Natural killer cell (primary cell): Measurements from ENCODE around the gene BBLN. TPM values are rescaled to one million over a fixed set of nuclear protein-coding genes. Genes with fewer than 3 reads are reported as not detected.

Experiments
- ATAC-seq, 3 donors: fragments of 150-1000 bp in 2 of 3; fragments of 200-7000 bp in 1 of 3; cut with Tn5 transposase; 1 replicate in 1 of 3; 2 replicates in 2 of 3; pipeline ENCODE4 v1.10.0; 2021; ENCODE audit warnings: mild to moderate bottlenecking in 2 of 3, moderate library complexity in 2 of 3
- DNase-seq, 2 donors: peaks; one replicate each; pipeline versions ENCODE4 v3.0.0 to v3.0.0-alpha.2; 2013 to 2021; ENCODE audit warnings: mixed read lengths in 1 of 2
- H3K27ac ChIP-seq: one replicate; pipeline ENCODE4 v1.5.1; 2013; ENCODE audit warnings: mild to moderate bottlenecking, low read length
- H3K27me3 ChIP-seq: one replicate; pipeline ENCODE4 v1.6.1; 2013; ENCODE audit warnings: low read length; ENCODE audit not compliant: control insufficient read depth, insufficient read depth
- H3K36me3 ChIP-seq: one replicate; pipeline ENCODE4 v1.6.1; 2013; ENCODE audit warnings: low read length; ENCODE audit not compliant: control insufficient read depth, insufficient read depth
- H3K4me1 ChIP-seq: one replicate; pipeline ENCODE4 v1.6.1; 2013; ENCODE audit warnings: low read length; ENCODE audit not compliant: control insufficient read depth, insufficient read depth
- H3K4me3 ChIP-seq: one replicate; pipeline ENCODE4 v1.5.1; 2013; ENCODE audit warnings: low read length
- H3K9me3 ChIP-seq: one replicate; pipeline ENCODE4 v1.6.1; 2013; ENCODE audit warnings: low read length; ENCODE audit not compliant: control insufficient read depth, insufficient read depth
- H3K27ac Mint-ChIP-seq, 2 donors: one replicate each; pipeline ENCODE4 v1.8.0; 2022; ENCODE audit warnings: mild to moderate bottlenecking in 2 of 2, mixed read lengths in 2 of 2, moderate library complexity in 1 of 2
- H3K27me3 Mint-ChIP-seq, 2 donors: one replicate each; pipeline ENCODE4 v1.8.0; 2022; ENCODE audit warnings: low read depth in 2 of 2, mixed read lengths in 2 of 2
- H3K36me3 Mint-ChIP-seq: one replicate; pipeline ENCODE4 v1.8.0; 2022; ENCODE audit warnings: mixed read lengths
- H3K4me1 Mint-ChIP-seq, 2 donors: one replicate each; pipeline ENCODE4 v1.8.0; 2022; ENCODE audit warnings: mixed read lengths in 2 of 2
- H3K4me3 Mint-ChIP-seq: one replicate; pipeline ENCODE4 v1.8.0; 2022; ENCODE audit warnings: mild to moderate bottlenecking, moderate library complexity, mixed read lengths
- H3K9me3 Mint-ChIP-seq, 2 donors: one replicate each; pipeline ENCODE4 v1.8.0; 2022; ENCODE audit warnings: mixed read lengths in 2 of 2
- WGBS: methylation state at CpG from one replicate; pipeline ENCODE4 v1.1.7; 2013; ENCODE audit warnings: missing lambda C conversion rate; ENCODE audit not compliant: insufficient coverage; 5-methylcytosine and 5-hydroxymethylcytosine counted together
- intact Hi-C: fragments of 100-400 bp; cut with micrococcal nuclease; formaldehyde crosslinking; loops from one replicate; pipeline ENCODE4 v1.14.2; 2022
- total RNA-seq, 4 donors: library from RNA; stranded (reverse); fragments of 120-200 nt in 1 of 4; gene quantifications; one replicate each; pipeline versions ENCODE4 v1.2.3 to v1.2.4, GENCODE V29; 2013 to 2022
- TF ChIP-seq, protein P1 (sequence below): fragments of 200-600 bp; IDR thresholded peaks from one replicate; pipeline ENCODE4 v1.8.0; 2022; ENCODE audit warnings: antibody characterized with exemption

BBLN gene
- total RNA-seq, 3 donors from 2014 or later (not counting 1 experiment from before 2014, with no cell fraction given): 61.8 to 74.0 (median 69.3) TPM

GRCh38 chr9:128204858-128205257, 44.8 kb downstream of the BBLN start:
- H3K4me3 ChIP-seq: no peak overlapping the region
- Mint-ChIP-seq H3K9me3 (no peaks in the 10 kb centered on the region), H3K27me3 (peaks cover 21 to 28% of the 10 kb centered on the region in 2 donors), H3K36me3 (no peaks in the 10 kb centered on the region), H3K27ac (no peak overlapping the region), H3K4me3 (no peak overlapping the region), H3K4me1 (peaks cover 5 to 8% of the 10 kb centered on the region in 2 donors)
- no peak overlapping the region for H3K27ac ChIP-seq
- H3K4me1 ChIP-seq: peaks cover 13% of the 10 kb centered on the region
- DNase-seq: no peak
- TF ChIP-seq, protein P1, sequence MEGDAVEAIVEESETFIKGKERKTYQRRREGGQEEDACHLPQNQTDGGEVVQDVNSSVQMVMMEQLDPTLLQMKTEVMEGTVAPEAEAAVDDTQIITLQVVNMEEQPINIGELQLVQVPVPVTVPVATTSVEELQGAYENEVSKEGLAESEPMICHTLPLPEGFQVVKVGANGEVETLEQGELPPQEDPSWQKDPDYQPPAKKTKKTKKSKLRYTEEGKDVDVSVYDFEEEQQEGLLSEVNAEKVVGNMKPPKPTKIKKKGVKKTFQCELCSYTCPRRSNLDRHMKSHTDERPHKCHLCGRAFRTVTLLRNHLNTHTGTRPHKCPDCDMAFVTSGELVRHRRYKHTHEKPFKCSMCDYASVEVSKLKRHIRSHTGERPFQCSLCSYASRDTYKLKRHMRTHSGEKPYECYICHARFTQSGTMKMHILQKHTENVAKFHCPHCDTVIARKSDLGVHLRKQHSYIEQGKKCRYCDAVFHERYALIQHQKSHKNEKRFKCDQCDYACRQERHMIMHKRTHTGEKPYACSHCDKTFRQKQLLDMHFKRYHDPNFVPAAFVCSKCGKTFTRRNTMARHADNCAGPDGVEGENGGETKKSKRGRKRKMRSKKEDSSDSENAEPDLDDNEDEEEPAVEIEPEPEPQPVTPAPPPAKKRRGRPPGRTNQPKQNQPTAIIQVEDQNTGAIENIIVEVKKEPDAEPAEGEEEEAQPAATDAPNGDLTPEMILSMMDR: no peak
- intact Hi-C loops: no loop called here
- 92% methylated on average over 7 of the region's 7 CpGs for WGBS
- peaks cover 13% of the 10 kb centered on the region for H3K27me3 ChIP-seq
- no peaks in the 10 kb centered on the region for H3K9me3 ChIP-seq
- no peak for ATAC-seq
- H3K36me3 ChIP-seq: no peaks in the 10 kb centered on the region

DNA sequence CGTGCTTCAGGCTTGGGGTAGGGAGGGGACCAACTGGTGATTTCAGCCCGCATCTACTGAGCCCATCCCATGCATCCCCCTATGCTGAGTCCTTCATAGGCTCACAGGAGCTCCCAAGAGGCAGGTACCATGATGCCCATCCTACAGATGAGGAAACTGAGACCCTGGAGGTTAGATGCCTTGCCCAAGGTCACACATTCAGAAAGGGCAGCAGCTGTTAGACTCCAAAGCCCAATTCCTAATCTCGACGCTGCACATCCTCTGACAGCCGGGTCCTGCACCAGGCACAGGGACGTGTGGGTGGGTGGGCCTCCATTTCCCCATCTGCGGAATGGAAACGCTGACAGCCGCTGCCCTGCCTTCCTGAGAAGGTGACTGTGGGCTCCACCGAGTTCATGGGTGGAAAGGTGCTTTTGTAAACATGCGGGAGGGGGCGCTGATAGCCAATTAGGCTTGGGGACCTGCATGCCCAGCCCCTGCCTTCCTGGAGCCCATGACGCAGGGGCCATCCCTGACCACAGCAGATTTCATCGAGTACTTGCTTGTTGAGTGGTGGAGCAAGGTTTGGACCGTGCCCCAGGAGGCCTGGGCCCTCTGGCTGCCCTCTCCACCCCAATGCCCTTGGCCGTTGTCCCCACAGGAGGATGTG, 45.4 kb downstream of the BBLN start:
- intact Hi-C loops: no loop called here
- TF ChIP-seq, protein P1: no peak

GRCh38 chr9:128206484-128206883, 46.4 kb downstream of the BBLN start:
- ATAC-seq: no peak
- DNase-seq: no peak
- TF ChIP-seq, protein P1: no peak
- Histone ChIP-seq H3K9me3 (no peaks in the 10 kb centered on the region), H3K27me3 (peaks cover 13% of the 10 kb centered on the region), H3K4me1 (peaks cover 13% of the 10 kb centered on the region), H3K36me3 (no peaks in the 10 kb centered on the region), H3K4me3 (no peak overlapping the region), H3K27ac (no peak overlapping the region)
- intact Hi-C loops: no loop called here
- 86% methylated on average over 3 of the region's 3 CpGs for WGBS
- H3K4me3 Mint-ChIP-seq: no peak overlapping the region
- H3K27ac Mint-ChIP-seq: no peak overlapping the region
- peaks cover 21 to 28% of the 10 kb centered on the region in 2 donors for H3K27me3 Mint-ChIP-seq
- peaks cover 5 to 8% of the 10 kb centered on the region in 2 donors for H3K4me1 Mint-ChIP-seq
- no peaks in the 10 kb centered on the region for H3K36me3 Mint-ChIP-seq
- no peaks in the 10 kb centered on the region for H3K9me3 Mint-ChIP-seq

More for the DNA sequence above, 45.4 kb downstream of the BBLN start:
- Histone ChIP-seq H3K27ac (no peak overlapping the region), H3K36me3 (no peaks in the 10 kb centered on the region), H3K4me3 (no peak overlapping the region), H3K9me3 (no peaks in the 10 kb centered on the region), H3K4me1 (peaks cover 13% of the 10 kb centered on the region), H3K27me3 (peaks cover 13% of the 10 kb centered on the region)
- H3K4me1 Mint-ChIP-seq: peaks cover 5 to 8% of the 10 kb centered on the region in 2 donors
- ATAC-seq (no peak), DNase-seq (no peak)
- 88% methylated on average over 16 of the region's 16 CpGs for WGBS
- H3K4me3 Mint-ChIP-seq: no peak overlapping the region
- H3K9me3 Mint-ChIP-seq: no peaks in the 10 kb centered on the region
- no peaks in the 10 kb centered on the region for H3K36me3 Mint-ChIP-seq
- no peak overlapping the region for H3K27ac Mint-ChIP-seq
- peaks cover 21 to 28% of the 10 kb centered on the region in 2 donors for H3K27me3 Mint-ChIP-seq
